K562 (cell line): ENCODE data around the gene MCTS1. TPM values are rescaled to one million over a fixed set of nuclear protein-coding genes. Genes with fewer than 3 reads are reported as not detected.

Experiments
- CBX3 ChIP-seq, 2 experiments: IDR thresholded peaks; 1 replicate in 1 of 2; 2 replicates in 1 of 2; pipeline ENCODE4 v1.6.1; 2012; ENCODE audit warnings: inconsistent platforms in 2 of 2, low read length in 2 of 2, borderline replicate concordance in 1 of 2, control low read depth in 1 of 2
- CEBPG ChIP-seq, 3 experiments: fragments of 200-800 bp in 1 of 3; sonication (Bioruptor generic) in 1 of 3; sonication (generic) in 1 of 3; formaldehyde crosslinking in 1 of 3; IDR thresholded peaks in 2 of 3; conservative IDR thresholded peaks in 1 of 3; 2 replicates each; pipeline versions ENCODE4 v1.6.1 to v1.8.0; 2016 to 2022; ENCODE audit warnings: missing compliant biosample characterization in 2 of 3, missing genetic modification characterization in 2 of 3, mild to moderate bottlenecking in 1 of 3, missing genetic modification reagents in 1 of 3
- CTBP1 ChIP-seq: fragments of 450-650 bp; IDR thresholded peaks from 2 replicates; pipeline ENCODE4 v1.6.1; 2016; ENCODE audit warnings: borderline replicate concordance
- CTCFL ChIP-seq: IDR thresholded peaks from 2 replicates; pipeline ENCODE4 v1.6.1; 2011; ENCODE audit warnings: borderline replicate concordance, low read depth, mild to moderate bottlenecking, moderate library complexity, low read length; ENCODE audit not compliant: insufficient read depth, poor library complexity, severe bottlenecking
- EGR1 ChIP-seq: fragments of 450-650 bp; conservative IDR thresholded peaks from 2 replicates; pipeline ENCODE4 v1.6.1; 2017; ENCODE audit warnings: mild to moderate bottlenecking
- ELF4 ChIP-seq: fragments of 450-650 bp; formaldehyde crosslinking; IDR thresholded peaks from 2 replicates; pipeline ENCODE4 v1.4.0; 2022; ENCODE audit warnings: missing genetic modification characterization
- HDAC8 ChIP-seq: fragments of 450-650 bp; IDR thresholded peaks from 2 replicates; pipeline ENCODE4 v1.6.1; 2016; ENCODE audit warnings: mild to moderate bottlenecking, missing genetic modification characterization, moderate library complexity, missing compliant biosample characterization
- NCOA1 ChIP-seq: fragments of 450-650 bp; IDR thresholded peaks from 2 replicates; pipeline ENCODE4 v1.6.1; 2016; ENCODE audit warnings: low read depth
- NCOR1 ChIP-seq: fragments of 450-650 bp; IDR thresholded peaks from 2 replicates; pipeline ENCODE4 v1.6.1; 2016; ENCODE audit warnings: mild to moderate bottlenecking, moderate library complexity
- NFE2 ChIP-seq: IDR thresholded peaks from 2 replicates; pipeline ENCODE4 v1.6.1; 2014; ENCODE audit warnings: antibody characterized with exemption, low read depth
- POU5F1 ChIP-seq: fragments of 150-350 bp; IDR thresholded peaks from 2 replicates; pipeline ENCODE4 v1.6.1; 2014; ENCODE audit warnings: borderline replicate concordance, low read length, low read depth, mild to moderate bottlenecking; ENCODE audit not compliant: partially characterized antibody
- RBM25 ChIP-seq: fragments of 200-400 bp; formaldehyde crosslinking; IDR thresholded peaks from 2 replicates; pipeline ENCODE4 v1.6.1; 2018; ENCODE audit warnings: low read length, low read depth, moderate library complexity; ENCODE audit not compliant: severe bottlenecking
- SMAD3 ChIP-seq: fragments of 450-650 bp; formaldehyde crosslinking; conservative IDR thresholded peaks from 2 replicates; pipeline ENCODE4 v1.4.0; 2020; ENCODE audit warnings: mild to moderate bottlenecking
- TAF1 ChIP-seq: IDR thresholded peaks from 2 replicates; pipeline ENCODE4 v1.6.1; 2011; ENCODE audit warnings: mild to moderate bottlenecking, low read length, moderate library complexity; ENCODE audit not compliant: insufficient read depth, control insufficient read depth, severe bottlenecking; ENCODE audit errors: extremely low read depth
- TAF9B ChIP-seq: fragments of 450-650 bp; IDR thresholded peaks from 2 replicates; pipeline ENCODE4 v1.6.1; 2018; ENCODE audit warnings: mild to moderate bottlenecking; ENCODE audit not compliant: partially characterized antibody
- TCF3 ChIP-seq: sonication (generic); formaldehyde crosslinking; IDR thresholded peaks from 2 replicates; pipeline ENCODE4 v1.4.0; 2020; ENCODE audit warnings: mild to moderate bottlenecking, missing genetic modification reagents
- ZNF197 ChIP-seq: fragments of 200-800 bp; sonication (Bioruptor generic); IDR thresholded peaks from 2 replicates; pipeline ENCODE4 v1.6.1; 2016; ENCODE audit warnings: low read depth, missing genetic modification characterization, missing compliant biosample characterization
- ZNF253 ChIP-seq: fragments of 250-450 bp; sonication (Bioruptor Pico); conservative IDR thresholded peaks from 2 replicates; pipeline ENCODE4 v1.6.1; 2021; ENCODE audit warnings: mild to moderate bottlenecking
- polyA plus RNA-seq, 8 experiments: library from polyadenylated mRNA; depleted of rRNA in 4 of 8; stranded (reverse) in 5 of 8; unstranded in 3 of 8; fragments of >200 nt; fragmentation: Nextera tagmentation in 2 of 8; fragmentation: Illumina TruSeq in 1 of 8; extraction: Ambion mirVana in 2 of 8; extraction: Trizol in 1 of 8; gene quantifications; 2 replicates each; pipeline versions ENCODE4 v1.2.1 to v1.2.3, GENCODE V29; 2011 to 2014; ENCODE audit warnings: inconsistent platforms in 1 of 8, missing spikeins in 1 of 8
- total RNA-seq, 7 experiments: library from RNA; depleted of rRNA in 6 of 7; stranded (reverse); fragments of >200 nt in 6 of 7; fragmentation: Illumina TruSeq in 2 of 7; extraction: Trizol in 2 of 7; gene quantifications; 2 replicates each; pipeline versions ENCODE4 v1.2.1 to v1.2.3, GENCODE V29; 2011 to 2021; ENCODE audit warnings: low replicate concordance in 1 of 7
- TF ChIP-seq, protein P1 (sequence below), 2 experiments: IDR thresholded peaks in 1 of 2; conservative IDR thresholded peaks in 1 of 2; 2 replicates each; pipeline ENCODE4 v1.6.1; 2016; ENCODE audit warnings: low read depth in 2 of 2, mild to moderate bottlenecking in 1 of 2, missing compliant biosample characterization in 1 of 2, missing genetic modification characterization in 1 of 2, moderate library complexity in 1 of 2
- TF ChIP-seq, protein P2 (sequence below): fragments of 450-650 bp; IDR thresholded peaks from 2 replicates; pipeline ENCODE4 v1.6.1; 2016; ENCODE audit warnings: borderline replicate concordance

Gene MCTS1
- total and polyA plus RNA-seq, 9 of the 15 experiments (the other 6 are each of a cell fraction or from before 2014, with no cell fraction given): 65.3 to 300 (median 152) TPM

DNA sequence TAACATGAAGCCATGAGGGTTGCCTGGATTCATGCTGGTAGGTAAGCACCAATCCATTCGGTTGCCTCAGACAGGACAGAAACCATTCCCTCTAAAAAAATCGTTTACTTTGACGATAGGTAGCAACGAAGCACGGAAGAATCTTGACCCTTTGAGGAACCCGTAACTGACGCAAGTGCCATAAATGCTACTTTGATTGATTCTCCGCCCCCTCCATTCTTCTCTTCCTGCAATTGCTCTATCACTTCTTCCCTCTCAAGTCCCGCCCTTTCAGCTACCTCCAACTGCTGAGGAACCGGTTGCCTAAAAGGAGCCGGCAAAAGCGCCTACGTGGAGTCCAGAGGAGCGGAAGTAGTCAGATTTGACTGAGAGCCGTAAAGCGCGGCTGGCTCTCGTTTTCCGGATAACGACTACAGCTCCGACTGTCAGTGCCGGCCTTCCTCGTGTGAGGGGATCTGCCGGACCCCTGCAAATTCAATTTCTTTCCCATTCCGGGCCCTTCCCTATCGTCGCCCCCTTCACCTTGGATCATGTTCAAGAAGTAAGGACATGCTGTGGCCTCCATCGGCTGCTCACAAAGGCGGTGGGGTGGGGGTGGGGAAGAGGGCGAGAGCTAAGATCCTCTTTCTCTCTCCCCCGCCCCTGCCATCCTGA lies at the start of gene MCTS1 (continued):
- no peak for TF ChIP-seq CTCFL
- TF ChIP-seq CTBP1: 0 out of 2 replicates have a peak, but pooled peaks have one; percentile 18
- no peak for TF ChIP-seq NFE2
- TF ChIP-seq CEBPG (CRISPR knock-in tag; IDR thresholded peaks at IDR 0.05): peak; percentile 81; the same call in 1 of the 2 replicates
- TF ChIP-seq CEBPG (tag; conservative IDR thresholded peaks at IDR 0.05 in 1 of 2, IDR thresholded peaks at IDR 0.05 in 1 of 2): peak in 1 of 2 experiments; percentile 70; a peak in 2 of 4 replicates
- TF ChIP-seq, protein P1, sequence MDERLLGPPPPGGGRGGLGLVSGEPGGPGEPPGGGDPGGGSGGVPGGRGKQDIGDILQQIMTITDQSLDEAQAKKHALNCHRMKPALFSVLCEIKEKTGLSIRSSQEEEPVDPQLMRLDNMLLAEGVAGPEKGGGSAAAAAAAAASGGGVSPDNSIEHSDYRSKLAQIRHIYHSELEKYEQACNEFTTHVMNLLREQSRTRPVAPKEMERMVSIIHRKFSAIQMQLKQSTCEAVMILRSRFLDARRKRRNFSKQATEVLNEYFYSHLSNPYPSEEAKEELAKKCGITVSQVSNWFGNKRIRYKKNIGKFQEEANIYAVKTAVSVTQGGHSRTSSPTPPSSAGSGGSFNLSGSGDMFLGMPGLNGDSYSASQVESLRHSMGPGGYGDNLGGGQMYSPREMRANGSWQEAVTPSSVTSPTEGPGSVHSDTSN (CRISPR knock-in tag; IDR thresholded peaks at IDR 0.05; ENCODE audit: low read depth): no peak
- TF ChIP-seq, protein P1 (tag; conservative IDR thresholded peaks at IDR 0.05; ENCODE audit: low read depth): peak; percentile 76
- TF ChIP-seq TAF1: peak; percentile 67
- no peak for TF ChIP-seq NCOR1
- no peak for TF ChIP-seq ELF4 (CRISPR knock-in tag)
- TF ChIP-seq, protein P2, sequence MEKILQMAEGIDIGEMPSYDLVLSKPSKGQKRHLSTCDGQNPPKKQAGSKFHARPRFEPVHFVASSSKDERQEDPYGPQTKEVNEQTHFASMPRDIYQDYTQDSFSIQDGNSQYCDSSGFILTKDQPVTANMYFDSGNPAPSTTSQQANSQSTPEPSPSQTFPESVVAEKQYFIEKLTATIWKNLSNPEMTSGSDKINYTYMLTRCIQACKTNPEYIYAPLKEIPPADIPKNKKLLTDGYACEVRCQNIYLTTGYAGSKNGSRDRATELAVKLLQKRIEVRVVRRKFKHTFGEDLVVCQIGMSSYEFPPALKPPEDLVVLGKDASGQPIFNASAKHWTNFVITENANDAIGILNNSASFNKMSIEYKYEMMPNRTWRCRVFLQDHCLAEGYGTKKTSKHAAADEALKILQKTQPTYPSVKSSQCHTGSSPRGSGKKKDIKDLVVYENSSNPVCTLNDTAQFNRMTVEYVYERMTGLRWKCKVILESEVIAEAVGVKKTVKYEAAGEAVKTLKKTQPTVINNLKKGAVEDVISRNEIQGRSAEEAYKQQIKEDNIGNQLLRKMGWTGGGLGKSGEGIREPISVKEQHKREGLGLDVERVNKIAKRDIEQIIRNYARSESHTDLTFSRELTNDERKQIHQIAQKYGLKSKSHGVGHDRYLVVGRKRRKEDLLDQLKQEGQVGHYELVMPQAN: peak; percentile 61; the same call in 1 of the 2 replicates
- peak; percentile 93 for TF ChIP-seq EGR1
- TF ChIP-seq TAF9B: peak; percentile 38
- TF ChIP-seq ZNF197 (CRISPR knock-in tag): no peak
- no peak for TF ChIP-seq ZNF253 (CRISPR knock-in tag)
- TF ChIP-seq NCOA1: no peak
- TF ChIP-seq RBM25: no peak
- no peak for TF ChIP-seq HDAC8 (tag)
- peak in 1 of 2 experiments; percentile 34; a peak in 1 of 3 replicates for TF ChIP-seq CBX3 (IDR thresholded peaks at IDR 0.05; ENCODE audit: borderline replicate concordance in 1 of 2, low read length in 2 of 2)
- TF ChIP-seq SMAD3 (CRISPR knock-in tag): no peak
- TF ChIP-seq POU5F1: peak; percentile 78
- no peak for TF ChIP-seq TCF3 (CRISPR knock-in tag)
